ENCODE measurements around the gene BRINP2.

- TF ChIP-seq CTCF (IDR thresholded peaks at IDR 0.05; ENCODE audit: control extremely low read depth in 1 of 3, insufficient read depth in 1 of 3, low read depth in 1 of 3, low read length in 3 of 3), result no peak
- TF ChIP-seq CHD7 (IDR thresholded peaks at IDR 0.05; ENCODE audit: insufficient replicate concordance, low read length), result no peak
- TF ChIP-seq EZH2 (IDR thresholded peaks at IDR 0.05; ENCODE audit: low read depth, low read length, severe bottlenecking), result no peak
- TF ChIP-seq ASH2L (IDR thresholded peaks at IDR 0.05; ENCODE audit: low read length), result no peak
- TF ChIP-seq GABPA (IDR thresholded peaks at IDR 0.05; ENCODE audit: borderline replicate concordance, insufficient read depth, low read length), result no peak
- TF ChIP-seq SAP30 (IDR thresholded peaks at IDR 0.05; ENCODE audit: insufficient read depth, insufficient replicate concordance, low read length), result no peak
- no peak for TF ChIP-seq POLR2AphosphoS5 (IDR thresholded peaks at IDR 0.05; ENCODE audit: low read depth, low read length)
- no peak for TF ChIP-seq EGR1 (IDR thresholded peaks at IDR 0.05; ENCODE audit: borderline replicate concordance, low read depth, low read length)
- TF ChIP-seq TEAD4 (IDR thresholded peaks at IDR 0.05; ENCODE audit: low read depth, low read length), result no peak
- TF ChIP-seq EP300 (IDR thresholded peaks at IDR 0.05; ENCODE audit: borderline replicate concordance in 1 of 2, low read depth in 2 of 2, low read length in 2 of 2), result no peak
- no peak for TF ChIP-seq CBX5 (IDR thresholded peaks at IDR 0.05; ENCODE audit: low read depth, low read length)
- TF ChIP-seq KDM1A (IDR thresholded peaks at IDR 0.05; ENCODE audit: borderline replicate concordance, low read length), result no peak
Observed at GRCh38 chr1:177255411-177255810, 84.7 kb downstream of the BRINP2 start.

Data from H1 (cell line).